Testis (tissue), 2 donors: ENCODE results near the gene ELOVL1.

Experiments
- CTCF ChIP-seq, 3 experiments: fragments of 450-650 bp in 2 of 3; fragments of 200-600 bp in 1 of 3; sonication (generic) in 1 of 3; IDR thresholded peaks; one replicate each; pipeline ENCODE4 v1.5.1; 2016 to 2019; ENCODE audit warnings: antibody characterized with exemption in 3 of 3, mild to moderate bottlenecking in 2 of 3, moderate library complexity in 1 of 3
- POLR2A ChIP-seq: fragments of 450-650 bp; IDR thresholded peaks from one replicate; pipeline ENCODE4 v1.6.1; 2017; ENCODE audit warnings: antibody characterized with exemption, mild to moderate bottlenecking, moderate library complexity

- no peak for TF ChIP-seq CTCF (IDR thresholded peaks at IDR 0.05)
- TF ChIP-seq POLR2A, result no peak
Measured at GRCh38 chr1:43366179-43366578, 1.6 kb downstream of the ELOVL1 start.
